Activated CD8-positive, alpha-beta memory T cell treated with anti-CD3 and anti-CD28 coated beads for 4 hours (primary cell): ENCODE results near the gene TAOK3.
A peak's percentile ranks its signal among the peaks of the same experiment; 100 is the strongest.
"Not testable (repeated sequence)": the region's sequence is repeated elsewhere in the genome, so short reads cannot be mapped to it uniquely, and the experiment has no call there.

Experiments used
- DNase-seq, 2 donors: peaks; one replicate each; pipeline ENCODE4 v3.0.0-alpha.2; 2020; ENCODE audit warnings: low read depth in 2 of 2

TAOK3 gene

DNA sequence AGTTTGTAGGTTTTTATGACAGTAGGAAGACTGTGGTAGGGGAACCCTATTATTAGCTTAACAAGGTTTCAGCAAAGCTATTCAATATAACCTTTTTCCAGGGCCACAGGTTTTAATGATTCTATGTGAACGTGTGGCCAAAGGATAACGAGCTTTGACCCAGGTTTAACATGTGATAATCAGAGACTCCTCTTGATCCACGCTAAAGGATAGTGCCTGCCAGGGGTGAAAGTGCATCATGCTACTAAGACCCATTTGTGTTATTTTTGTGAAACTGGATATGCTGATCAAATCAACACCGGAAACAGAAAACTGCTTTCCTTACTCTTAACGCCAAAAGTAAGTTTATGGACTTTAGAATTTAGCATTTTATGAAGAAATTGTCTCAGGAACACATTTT lies 909 bp upstream of the TAOK3 start:
- no peak for DNase-seq

DNA sequence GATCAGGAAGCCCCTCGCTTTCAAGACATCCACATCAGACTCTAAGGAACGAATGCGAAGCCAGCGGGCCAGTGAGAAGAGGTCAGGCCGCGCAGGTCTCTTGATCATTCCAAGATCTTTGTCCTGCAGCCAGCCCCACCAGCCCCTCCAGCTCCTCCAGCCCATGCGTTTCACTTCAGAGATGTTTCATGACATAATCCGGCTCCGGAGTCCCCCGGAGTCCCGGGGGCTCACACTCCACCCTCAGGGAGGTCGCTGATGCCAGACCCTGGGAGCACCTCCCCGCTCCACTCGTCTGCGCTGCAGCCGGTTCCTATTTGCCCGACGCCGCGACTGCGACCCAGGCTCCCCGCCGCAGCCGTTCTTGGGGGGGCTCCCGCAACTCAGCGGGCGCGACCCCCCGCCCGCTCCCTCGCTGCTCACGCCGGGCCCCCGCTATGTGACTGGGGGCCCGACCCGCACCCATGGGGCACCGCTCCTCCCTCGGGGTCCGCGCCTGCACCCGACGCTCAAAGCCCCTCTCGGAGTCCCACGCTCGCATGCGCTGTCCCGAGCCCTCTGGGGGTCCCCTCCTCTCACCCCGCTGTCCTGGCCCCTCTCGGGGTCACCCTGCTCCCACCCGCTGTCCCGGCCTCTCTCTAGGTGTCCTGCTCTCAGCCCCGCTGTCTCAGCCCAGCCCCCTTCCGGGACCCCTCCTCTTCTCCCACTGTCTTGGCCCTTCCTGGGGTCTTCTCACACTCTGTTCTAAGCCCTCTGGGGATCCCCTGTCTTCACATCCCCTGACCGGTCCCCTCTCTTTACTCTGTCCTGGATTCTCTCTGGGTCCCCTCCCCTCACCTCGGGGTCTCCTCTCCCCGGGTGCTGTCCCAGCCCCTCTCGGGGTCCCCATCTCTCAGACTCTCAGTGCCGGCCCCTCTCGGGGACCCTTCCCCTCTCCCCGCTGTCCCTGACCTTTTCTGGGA lies 1.1 kb downstream of the TAOK3 start:
- no peak for DNase-seq

DNA sequence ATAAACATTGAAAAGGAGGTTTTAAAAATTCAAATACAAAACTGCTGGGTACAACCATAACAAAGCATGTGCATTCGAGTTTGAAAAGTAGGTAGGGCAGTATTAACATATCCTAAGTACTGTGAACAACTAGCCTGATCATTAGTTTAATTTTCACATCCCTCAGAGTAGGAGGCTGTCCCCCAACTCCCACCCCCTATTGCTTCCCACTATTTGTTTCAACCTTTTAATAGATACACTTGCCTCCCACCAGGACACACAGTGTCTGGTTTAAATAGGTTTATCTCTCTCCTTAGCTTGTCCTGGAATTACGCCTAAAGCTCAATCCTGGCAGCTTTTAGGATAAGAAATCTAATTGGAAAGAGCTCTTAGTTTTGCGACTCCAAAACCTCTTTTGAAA lies 2.1 kb downstream of the TAOK3 start:
- no peak for DNase-seq

DNA sequence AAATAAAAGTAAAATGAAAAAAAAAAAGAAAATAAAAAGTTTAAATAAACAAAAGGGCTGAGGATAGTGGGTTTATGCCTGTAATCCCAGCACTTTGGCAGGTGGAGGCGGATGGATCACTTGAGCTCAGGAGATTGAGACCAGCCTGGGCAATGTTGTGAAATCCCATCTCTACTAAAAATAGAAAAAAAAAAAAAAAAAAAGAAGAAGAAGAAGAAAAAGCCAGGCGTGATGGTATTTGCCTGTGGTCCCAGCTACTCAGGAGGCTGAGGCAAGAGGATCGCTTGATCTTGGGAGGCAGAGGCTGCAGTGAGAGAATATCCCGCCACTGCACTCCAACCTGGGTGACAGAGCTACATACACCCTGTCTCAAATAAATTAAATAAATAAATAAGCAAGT lies 3.9 kb downstream of the TAOK3 start:
- DNase-seq: no peak

DNA sequence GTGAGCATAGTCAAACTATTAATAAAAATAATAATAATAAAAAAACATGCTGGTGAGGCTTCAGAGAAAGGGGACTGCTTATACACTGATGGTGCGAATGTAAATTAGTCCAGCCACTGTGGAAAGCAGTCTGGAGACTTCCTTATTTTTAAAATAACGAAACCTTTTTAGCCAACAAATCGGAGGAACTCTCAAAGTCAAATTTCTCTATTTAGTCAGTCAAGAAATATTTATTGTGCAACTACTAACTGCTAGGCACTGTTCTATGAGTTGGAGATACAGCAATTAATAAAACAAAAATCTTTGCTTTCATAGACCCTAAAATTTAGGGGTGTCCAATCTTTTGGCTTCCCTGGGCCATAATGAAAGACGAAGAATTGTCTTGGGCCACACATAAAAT lies 10.8 kb downstream of the TAOK3 start:
- no peak for DNase-seq

DNA sequence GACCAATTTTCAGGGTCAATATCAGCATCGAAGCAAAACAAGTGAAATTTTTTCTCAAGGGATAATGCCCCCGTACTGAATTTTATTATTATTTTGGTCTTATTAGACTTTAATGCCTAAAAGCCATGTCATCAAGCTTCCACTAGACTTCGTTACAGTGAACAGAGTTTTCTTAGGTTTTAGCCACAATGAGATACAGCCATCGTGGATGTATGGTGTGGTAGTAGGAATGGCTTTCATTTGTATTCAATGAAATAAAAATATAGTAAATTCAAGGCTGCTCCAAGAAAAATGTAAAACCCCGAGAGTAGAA lies 11.7 kb downstream of the TAOK3 start:
- no peak for DNase-seq

DNA sequence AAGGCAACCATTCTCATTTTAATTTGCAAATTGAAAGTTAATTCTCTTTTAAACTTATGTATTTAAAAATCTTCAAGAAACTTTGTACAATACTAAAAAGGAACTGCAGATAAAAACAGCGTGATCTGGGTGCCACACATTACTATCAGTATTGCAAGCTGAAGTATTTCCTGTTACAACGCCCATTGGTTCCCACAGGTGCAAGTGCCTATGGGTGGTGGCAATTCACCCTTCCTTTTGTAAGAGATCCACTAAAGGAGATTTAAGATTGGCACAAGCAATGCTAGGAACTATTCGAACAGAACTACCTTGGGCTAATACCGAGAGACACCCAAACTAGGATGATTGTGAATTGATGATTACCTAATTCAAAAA lies 13.2 kb downstream of the TAOK3 start:
- no peak for DNase-seq

DNA sequence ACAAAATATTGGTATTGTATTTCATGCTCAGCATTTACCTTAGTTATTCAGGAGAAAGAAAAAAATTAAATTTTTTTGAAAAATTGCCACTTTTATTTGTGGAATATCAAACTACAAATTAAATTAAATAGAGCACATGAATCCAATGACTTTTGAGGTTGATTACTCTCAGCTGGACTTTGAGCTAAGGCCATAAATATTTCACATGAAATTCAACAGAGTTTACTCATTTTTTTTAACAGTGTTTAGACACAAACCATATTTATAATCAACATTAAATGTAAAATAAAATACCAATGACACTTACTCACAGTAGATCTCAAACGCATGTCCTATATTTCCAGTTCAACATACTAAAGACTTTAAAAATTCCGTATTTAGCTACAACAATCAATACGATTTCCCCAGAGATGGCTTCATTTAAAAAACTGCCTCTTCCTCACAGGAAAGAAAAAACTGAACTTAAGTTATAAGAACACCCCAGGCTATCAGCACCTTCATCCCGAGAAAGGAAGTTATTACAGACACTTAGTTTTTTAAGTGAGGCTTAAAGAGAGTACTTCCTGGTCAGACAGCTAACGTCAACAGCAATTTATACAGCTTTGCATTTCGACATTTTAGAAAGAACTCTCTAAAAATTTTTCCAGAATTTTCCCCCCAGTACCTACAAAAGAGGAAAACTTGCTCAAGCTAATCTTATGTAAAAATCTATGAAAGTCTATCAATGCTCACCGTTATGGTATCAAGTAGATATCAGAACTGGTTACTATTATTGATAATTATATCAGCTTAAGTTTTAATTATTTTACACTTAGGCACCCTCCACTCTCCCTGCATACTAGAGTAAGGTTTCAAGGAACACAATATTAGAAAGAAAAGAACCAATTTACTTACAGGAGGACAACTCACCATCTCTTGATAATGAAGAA lies 13.8 kb downstream of the TAOK3 start:
- no peak for DNase-seq

DNA sequence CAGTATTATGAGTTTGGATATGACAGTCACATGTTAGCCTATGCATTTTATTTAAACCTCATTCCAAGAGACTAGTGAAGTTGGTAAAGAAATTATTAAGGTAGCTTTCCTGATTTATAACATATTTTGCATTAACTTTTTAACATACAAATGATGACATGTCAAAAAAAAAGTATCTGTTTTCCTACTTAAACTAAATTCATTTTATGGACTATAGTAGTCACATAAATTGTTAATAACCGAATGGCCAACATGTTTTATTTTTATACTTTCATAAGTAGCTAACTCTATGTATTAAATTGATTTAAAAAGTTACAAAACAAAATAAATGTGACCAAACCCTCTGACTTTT lies 14.7 kb downstream of the TAOK3 start:
- no peak for DNase-seq

DNA sequence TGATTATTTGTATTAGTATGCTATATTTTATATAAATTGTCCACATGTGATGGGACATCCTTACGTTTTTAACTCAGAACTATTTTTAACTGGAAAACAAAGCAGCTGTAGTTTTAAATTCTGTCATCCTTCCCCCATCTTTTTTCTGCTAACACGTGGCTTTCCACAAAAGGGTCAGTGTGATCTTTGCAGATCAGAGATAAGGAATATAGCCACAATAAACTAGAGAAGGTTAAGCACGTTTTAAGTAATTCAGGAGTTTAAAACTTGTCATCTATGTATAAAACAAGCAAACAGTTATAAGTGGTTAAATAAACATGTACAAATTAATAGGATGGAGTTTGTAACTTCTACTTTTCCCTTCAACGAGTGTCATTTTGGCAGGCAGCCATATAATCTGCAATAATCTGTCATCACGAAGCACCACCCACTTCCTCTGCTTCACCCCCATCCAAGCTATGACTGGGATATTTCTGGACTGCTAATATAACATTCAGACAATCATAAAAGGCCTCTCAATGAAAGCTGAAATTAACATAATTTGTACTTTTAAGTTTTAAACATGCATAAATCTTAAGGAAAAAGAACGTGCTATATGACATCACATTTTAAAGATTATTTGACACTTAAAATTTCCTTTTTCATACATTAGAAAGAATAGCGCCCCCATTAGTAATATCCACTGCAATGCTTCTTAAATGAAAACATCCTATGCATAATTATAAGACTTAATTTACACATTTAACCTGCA lies 15.3 kb downstream of the TAOK3 start:
- peak in 1 of 2 donors; percentile 19 for DNase-seq

DNA sequence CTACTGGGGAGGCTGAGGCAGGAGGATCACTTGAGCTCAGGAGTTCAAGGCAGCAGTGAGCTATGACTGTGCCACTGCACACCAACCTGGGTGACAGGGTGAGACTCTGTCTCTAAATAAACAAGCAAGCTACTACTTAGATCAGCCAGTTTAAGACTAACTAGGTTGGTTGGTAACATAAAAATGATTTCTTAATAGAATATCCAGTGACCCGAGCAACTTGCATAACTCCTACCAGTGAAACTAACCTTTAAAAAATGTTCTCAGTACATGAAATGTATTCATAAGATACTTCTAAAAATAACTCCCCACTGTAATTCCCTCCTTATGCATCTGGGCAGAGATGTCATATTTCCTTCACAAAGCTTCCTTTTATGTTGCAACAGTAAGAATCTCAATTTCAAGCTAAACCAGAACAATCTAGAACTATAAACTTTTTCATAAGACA lies 15.9 kb downstream of the TAOK3 start:
- DNase-seq: no peak

DNA sequence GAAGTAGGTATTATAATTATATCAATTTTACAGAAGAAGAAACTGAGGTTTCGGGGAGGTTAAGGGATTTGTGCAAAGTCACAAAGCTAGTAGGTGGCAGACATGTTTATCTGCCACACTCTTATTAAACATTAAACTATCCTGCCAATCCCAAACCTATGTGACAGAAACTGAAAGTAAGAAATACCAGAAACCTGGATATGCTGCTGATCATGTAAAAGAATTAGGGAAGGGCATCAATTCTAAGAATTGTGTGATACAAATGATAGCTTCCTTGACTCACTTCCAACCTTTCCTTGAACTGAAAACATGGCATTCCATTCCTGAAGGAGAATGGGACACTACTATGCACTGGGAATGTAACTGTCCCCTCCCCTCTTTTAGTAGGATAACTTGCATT lies 16.9 kb downstream of the TAOK3 start:
- no peak for DNase-seq

DNA sequence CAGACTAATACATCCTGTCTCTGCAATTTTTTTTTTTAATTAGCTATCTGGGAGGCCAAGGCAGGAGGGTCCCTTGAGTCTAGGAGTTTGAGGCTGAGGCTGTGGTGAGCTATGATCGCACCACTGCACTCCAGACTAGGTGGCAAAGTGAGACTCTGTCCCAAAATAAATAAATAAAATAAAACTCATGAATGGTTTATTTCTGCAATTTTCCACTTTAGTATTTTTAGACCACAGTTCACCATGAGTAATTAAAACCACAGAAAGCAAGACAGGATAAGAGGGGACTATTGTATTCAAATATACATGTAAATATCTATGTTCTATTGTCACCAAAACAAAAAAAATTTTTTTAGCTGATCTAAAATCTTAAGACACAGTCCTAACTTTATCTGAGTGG lies 17.8 kb downstream of the TAOK3 start:
- no peak for DNase-seq

DNA sequence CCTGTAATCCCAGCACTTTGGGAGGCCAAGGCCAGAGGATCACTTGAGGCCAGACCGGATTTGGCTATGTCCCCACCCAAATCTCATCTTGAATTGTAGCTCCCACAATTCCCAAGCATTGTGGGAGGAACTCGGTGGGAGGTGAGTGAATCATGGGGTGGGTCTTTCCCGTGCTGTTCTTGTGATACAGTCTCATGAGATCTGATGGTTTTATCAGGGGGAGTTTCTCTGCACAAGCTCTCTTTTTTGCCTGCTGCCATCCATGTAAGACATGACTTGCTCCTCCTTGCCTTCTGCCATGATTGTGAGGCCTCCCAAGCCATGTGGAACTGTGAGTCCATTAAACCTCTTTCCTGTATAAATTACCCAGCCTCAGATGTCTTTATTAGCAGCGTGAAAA lies 18.2 kb downstream of the TAOK3 start:
- not testable (repeated sequence) for DNase-seq

DNA sequence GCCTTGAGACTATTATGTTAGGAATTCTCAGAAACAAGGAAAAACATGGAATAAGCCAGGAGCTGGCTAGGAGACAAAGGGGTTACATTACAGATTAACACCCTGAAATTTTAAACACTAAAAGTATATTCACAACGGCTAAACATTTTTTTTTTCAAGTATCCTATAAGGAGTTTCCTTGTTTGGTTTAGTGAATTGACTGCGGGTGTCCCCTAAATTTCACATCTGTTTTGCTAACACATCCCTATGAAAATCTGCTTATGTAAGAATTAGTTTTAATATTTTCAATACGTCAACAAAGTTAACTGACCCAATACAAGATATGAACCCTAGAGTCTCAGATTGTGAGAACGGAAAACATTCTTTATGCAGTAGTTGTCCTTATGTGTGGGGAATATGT lies 19.0 kb downstream of the TAOK3 start:
- DNase-seq: no peak

DNA sequence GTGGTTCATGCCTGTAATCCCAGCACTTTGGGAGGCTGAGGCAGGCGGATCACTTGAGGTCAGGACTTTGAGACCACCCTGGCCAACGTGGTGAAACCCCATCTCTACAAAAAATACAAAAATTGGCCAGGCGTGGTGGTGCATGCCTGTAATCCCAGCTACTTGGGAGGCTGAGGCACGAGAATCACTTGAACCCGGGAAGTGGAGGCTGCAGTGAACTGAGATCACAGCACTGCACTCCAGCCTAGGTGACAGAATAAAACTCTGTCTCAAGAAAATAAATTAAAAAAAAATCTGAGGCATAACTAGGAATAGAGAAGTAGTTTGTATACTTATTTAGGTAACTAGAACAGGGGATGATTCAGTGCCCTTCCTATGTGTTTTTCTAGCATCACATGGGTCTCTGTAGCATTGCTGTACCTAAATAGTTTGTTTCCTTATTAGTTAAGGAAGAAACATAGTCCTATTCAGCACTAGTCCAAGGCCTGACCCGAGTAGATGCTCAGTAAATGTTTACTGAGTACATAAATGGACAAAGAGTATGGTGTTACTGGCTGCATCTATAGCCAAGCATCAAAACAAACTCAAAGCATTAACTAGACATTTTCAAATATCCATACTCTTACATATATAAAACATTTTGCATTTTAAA lies 21.7 kb downstream of the TAOK3 start:
- DNase-seq: no peak

DNA sequence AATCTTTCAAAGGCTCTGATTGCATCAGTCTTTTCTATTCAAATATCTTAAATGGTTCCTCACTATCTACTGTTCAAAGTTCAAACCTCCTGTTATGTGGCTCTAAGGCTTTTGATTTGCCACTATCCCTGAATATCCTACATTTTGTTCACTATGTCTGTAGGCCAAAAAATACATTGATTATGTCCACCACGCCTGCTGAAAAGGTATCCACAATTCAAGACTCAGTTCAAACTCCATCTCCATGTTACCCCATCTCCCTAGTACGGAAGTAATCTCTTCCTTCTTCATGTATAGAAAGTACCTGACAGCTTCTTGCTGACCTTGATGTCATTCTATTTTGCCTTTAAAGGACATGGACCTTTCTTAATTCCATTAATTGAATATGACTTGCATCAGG lies 24.8 kb downstream of the TAOK3 start:
- DNase-seq: no peak

DNA sequence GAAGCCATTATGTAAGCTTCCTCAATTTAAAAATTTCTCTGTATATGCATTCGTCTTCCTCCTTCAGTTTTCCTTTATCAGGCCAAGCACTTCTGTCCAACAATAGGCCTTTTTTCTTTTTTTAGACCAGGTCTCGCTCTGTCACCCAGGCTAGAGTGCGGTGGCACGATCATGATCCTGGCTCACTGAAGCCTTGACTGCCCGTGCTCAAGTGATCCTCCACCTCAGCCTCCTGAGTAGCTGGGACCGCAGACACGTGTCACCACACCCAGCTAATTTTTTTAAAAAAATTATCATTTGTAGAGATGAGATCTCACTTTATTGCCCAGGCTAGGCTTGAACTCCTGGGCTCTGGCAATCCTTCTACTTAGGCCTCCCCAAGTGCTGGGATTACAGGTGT lies 25.8 kb downstream of the TAOK3 start:
- no peak for DNase-seq

DNA sequence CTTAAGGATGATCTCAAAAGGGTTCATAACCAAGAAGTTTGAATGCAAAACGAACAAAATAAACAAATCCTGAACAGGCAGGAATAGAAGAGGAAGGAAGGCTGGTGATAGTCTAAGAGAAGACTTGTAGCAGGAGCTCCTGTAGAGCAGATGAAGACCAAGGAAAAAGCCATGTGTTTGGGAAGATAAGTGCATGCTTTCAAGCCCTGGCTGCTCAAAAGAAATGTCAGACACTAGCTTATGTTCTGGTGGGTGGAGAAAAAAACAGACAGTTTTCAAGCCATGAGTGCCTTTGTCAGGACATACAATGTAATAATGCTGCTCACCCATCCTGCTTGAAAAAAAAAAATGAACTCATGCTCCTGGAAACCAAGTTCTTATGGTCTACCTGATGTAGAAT lies 27.4 kb downstream of the TAOK3 start:
- DNase-seq: no peak

DNA sequence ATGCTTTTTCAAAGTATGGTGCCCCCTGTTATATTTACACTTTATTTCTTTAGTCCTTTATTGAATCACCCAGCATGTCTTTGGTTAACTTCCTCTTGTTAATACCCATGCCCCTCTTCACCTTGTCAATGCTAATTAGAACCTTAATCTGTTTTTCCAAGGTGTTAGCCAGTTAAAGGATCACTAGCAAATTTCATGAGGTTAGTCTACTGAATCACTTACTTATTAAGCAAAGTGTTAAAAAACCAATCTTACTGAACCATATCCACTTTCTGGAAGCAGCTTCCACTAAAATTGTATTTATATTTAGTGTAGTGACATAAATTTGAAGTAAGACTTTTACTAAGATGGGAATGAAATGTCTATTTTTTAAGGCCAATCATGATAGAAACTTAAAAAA lies 27.9 kb downstream of the TAOK3 start:
- no peak for DNase-seq

DNA sequence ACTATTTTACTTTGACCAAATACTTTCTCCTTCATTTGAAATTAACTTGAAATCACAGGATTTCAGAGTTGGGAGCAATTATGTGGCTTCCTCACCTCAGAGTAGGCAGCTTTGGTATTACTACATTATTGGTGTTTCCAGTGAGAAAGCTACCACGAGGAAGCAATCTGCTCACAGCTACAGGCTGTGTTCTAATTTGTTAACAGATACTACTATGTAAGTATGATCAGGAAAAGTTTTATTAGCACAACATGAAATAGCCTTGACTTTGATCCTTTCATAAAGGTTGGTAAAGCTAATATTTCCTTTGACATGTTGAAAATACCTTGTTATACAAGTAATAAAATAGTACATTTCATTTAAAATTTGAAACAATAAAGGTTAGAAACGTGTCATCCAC lies 30.6 kb downstream of the TAOK3 start:
- DNase-seq: no peak
